Regular cardiac myocyte (primary cell): ENCODE results near the gene C1D. TPM values are rescaled to one million over a fixed set of nuclear protein-coding genes. Genes with fewer than 3 reads are reported as not detected.

Experiments used
- total RNA-seq: library from RNA; depleted of rRNA; stranded (reverse); fragments of >200 nt; gene quantifications from 2 replicates; pipeline ENCODE4 v1.2.3, GENCODE V29; 2014

Gene C1D, protein sequence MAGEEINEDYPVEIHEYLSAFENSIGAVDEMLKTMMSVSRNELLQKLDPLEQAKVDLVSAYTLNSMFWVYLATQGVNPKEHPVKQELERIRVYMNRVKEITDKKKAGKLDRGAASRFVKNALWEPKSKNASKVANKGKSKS
- 30.7 and 33.3 TPM in 2 replicates for total RNA-seq

DNA sequence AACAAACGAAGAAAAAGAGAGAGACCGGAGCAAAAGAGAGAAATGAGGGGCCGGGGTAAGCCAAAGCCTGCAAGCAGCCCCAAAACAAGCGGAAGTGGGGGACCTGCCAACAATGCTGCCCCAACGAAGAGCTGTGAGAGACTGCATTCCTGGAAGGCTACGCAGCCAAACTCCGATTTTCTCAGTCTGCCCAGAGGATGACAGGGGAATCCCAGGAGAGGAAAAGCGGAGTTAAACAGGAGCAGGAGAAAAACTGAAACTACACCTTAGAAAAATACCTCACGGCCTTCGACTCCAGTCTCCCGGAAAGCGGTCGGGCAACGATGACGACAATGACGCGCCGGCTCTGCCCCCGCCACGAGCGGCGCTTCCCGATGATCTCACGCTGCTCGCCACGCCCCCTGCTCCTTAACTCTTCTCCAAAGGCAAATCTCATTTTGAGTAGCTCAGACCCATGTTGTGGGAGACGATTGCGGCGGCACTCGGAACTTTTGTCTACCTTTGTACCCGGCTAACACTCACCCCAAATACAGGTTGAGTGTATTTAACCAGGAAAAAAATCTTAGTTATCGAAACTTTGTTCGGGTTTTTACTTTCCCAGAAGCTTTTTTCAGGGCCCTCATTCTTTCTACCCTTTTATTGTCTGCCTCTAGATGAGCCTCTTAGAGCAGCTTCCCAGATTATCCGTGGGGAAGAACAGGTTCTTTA lies at the start of gene C1D:
TSS of gene C1D (minus strand) at position 325 of the 708 bp plus-strand sequence. CDS start 15,694 bp downstream, outside the sequence.

Other genes with a start within 250 kb of the C1D start
- 12.4 and 30.9 TPM in 2 replicates for gene PNO1, start 94.9 kb upstream of the C1D start, total RNA-seq
- 20.6 and 28.8 TPM in 2 replicates for gene PPP3R1, start 189.5 kb upstream of the C1D start, total RNA-seq